Measurements from ENCODE around the gene EIF2AK3.
"Not testable (repeated sequence)": the region's sequence is repeated elsewhere in the genome, so short reads cannot be mapped to it uniquely, and the experiment has no call there.

Gene EIF2AK3

DNA sequence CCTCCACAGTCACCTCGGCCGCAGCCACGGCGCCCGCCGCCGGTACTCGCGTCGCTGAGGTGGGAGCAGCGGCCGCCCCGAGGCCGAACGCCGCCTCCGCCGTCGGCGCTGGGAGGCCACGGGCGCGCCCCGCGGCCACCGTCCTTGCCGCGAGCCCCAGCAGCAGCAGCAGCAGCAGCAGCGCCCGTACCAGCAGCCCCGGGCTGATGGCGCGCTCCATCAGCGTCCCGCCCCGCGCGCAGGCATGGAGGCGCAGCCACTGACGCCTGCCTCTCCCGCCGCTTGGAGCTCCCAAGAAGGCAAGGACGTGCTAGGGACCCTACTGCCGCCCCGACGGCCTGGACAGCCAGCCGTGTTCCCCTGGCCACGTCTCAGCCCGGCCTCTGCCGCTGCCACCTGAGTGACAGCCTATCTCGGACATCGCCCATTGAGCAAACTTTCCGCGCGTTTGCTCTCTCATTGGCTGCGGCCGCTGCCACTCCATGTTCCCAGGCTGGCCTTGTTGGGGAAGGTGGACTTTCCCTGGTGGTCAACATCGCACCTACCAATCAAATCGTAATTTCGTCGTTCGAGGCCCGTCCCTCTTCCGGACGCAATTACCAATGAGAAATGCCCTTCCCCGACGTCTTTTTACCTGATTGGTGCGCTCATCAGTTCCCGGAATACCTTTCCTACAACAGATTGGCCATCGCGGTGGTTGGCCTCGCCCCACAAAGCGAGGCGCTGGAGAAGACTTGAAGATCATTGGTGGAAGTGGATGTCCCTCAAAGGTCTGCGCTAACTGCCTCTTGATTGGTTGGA is at the start of gene EIF2AK3:
Gene EIF2AK3 (minus strand): TSS at position 410 of the 801 bp plus-strand sequence. CDS start 190 bp downstream, at position 220.
- DNase-seq: peak; percentile 86 to 96

DNA sequence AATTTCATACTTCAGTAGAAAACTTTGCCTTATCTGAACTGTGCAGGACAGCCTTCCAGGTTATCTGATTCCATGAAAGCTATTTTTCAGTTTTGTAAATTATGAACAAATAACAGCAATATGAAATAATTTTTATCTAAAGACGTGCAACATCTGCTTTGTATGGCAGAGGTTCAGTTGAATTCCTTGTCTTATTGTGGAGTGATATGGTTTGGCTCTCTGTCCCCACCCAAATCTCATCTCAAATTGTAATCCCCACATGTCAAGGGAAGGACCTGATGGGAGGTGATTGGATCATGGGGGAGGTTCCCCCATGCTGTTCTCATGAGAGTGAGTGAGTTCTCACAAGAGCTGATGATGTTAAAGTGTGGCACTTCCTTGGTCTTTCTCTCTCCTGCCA is 46.1 kb upstream of the EIF2AK3 start:
- no peak for DNase-seq

DNA sequence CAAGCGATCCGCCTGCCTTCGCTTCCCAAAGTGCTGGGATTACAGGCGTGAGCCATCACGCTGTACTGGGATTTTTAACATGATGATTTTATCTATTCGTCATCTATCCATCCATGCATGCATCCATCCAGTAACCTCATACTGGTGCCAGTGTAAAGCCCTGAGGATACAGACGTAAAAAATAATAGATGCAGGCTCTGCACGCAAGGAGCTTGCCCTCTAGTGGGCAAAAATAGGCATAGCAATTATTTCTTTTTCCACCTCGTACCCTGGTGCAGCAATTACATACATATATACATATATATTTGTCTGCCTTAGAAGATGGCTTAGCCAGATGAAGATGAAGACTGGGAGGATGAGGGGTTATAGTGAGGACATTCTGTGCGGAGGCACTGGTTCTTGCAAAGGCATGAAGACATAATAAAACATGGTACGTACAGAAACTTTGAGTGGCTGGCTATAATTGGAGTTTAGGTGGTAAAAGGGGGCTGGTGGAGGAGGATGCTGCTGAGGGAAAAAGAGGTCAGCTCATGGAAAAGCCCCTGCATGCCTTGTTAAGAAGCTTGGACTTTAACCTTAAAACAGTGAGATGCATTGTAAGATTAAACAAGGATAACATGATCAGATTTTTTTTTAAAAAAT is 44.6 kb upstream of the EIF2AK3 start:
- no peak for DNase-seq

DNA sequence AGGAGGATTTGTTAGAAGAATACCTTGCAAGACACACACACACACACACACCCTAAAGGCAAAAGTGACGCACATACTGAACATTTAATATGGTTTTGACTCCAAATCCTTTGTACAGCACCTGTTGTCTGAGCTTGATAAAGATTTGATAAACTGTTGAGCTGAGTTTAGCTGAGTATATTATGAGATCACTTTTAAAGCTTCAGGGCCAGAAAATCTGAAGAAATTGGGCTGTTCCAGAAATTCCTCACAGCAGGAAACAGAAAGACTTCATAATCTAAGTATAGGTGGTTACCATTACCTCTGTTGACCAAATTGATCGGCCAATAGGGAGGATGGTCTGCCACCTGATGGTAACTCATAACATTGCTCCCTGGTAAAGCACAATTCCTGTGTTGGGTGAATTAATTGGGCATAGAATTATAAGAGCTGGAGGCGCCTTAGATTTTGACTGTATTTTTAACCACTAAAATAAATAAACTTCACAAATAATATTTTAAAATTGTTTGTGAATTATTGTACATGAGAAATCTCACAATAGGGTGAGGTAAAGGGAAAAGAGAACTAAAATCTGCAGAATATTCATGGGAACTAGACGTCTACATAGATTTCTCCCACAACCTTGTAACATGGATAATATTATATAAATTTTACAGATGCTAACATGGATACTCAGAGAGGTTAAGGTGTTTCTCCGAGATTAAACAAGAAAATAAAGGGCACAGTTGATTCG is 42.4 kb upstream of the EIF2AK3 start:
- peak in 1 of 2 experiments; percentile 6 for DNase-seq

DNA sequence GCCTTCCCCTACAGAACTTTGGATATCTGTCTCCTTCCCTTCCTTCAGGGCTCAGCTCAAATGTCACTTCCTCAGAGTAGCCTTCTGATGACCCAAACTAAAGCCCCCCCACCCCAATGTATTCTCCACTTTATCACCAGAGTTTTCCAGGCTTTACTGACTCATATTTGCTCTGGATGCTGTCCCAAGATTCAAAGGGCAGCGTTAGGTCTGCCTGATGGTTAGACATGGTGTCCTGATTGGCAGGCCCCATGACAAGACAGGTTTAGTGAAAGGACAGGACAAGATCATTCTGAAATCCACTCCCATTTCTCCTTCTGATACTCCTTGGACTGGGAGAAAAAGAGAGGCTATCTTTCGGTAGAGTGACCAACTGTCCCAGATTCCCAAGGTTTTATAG is 41.6 kb upstream of the EIF2AK3 start:
- no peak for DNase-seq

DNA sequence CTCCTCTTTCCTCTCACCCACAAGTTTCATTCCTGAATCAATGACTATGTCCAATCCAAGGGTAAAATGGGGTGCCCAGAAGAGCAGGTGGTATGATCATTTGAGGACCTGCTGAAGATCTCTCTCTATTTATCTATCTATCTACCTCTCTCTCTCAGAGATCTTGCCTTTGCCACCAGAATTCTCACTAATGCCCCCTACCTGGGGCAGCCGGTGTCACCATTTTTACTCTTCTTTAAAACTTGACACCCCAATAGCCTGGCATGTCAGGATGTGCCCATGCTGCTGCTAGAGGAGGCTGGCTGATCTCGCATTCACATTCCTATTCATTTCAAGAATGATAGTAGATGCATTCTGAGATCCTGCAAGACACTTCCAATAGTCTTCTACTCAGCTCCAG is 40.0 kb upstream of the EIF2AK3 start:
- DNase-seq: no peak

DNA sequence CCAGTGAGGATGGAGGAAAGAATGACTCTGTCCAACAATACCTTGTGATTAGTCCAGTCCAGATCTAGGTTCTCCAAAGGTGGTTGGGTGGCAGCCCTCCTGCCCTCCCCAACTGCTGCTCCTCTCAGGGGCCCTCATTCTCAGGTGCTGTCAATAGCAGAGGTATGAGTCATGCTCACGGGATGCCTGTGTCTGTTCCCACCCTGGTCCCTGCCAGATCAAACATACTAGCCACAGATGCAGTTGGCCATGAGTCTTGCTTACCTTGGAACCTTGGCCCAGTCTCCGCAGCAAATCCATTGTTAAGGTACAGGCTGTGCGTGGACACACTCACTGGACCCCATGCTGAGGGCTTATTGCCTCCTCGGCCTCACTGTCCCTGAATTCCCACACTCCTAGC is 39.3 kb upstream of the EIF2AK3 start:
- no peak for DNase-seq

DNA sequence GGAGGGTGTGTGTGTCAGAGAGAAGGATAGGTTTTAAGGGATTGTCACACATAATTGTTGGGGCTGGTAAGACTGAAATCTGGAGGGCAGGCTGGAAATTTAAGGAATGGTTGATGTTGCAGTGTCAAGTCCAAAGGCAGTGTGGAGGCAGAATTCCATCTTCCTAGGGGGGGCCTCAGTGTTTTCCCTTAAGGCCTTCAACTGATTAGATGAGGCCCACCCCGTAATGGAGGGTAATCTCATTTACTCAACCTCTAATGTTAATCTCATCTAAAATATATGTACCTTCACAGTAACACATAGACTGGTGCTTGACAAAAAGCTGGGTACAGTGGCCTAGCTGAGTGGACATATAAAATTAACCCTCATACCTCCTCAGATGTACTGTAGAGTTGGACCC is 33.4 kb upstream of the EIF2AK3 start:
- DNase-seq: no peak

DNA sequence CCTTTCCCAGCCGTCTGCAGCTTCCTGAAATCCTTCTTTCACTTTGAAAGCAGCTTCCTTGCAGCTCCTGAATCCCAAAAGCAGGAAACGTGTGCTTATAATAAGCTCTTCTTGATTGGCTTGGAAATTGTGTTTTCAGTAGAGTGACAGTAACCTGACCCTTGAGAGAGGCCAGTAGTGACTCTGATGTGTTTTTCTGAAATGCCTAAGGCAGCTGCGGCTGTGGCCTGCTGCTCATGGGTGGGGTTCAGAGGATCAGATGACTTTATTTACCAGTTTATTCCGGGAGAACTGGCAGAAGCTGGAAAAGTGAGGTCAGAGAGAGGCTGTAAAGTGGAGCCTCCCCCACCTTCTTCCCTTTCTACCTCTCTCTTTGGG is 32.3 kb upstream of the EIF2AK3 start:
- DNase-seq: no peak

DNA sequence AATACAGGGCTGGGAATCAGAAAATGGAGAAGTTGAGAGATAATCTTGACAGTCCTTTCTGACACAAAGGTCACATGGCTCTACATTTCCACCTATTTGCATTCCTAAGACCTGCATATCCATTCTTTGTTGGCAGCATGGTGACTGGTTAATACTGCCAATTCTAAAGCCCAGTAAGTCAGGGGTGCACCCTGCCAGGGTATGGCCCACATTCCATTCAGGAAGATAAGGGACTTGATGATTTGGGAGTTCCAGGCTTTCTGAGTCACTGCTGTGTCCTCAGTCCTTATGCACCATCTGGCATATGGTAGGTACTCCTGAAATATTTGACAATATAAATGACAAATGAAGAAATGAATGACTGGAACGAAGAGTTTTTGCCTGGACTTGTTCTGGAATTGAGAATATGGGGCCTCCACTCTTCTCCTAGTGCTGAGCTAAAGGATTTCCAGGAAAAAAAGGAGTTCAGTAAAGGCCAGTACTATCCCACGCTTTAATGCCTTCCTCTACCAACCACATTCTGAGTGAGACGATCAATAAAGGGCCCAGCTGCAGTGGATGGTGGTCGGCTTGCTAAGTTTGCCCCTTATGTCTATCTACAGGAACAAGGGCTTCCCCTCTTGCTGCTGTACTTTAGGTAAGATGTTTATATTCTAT is 31.7 kb upstream of the EIF2AK3 start:
- no peak for DNase-seq

DNA sequence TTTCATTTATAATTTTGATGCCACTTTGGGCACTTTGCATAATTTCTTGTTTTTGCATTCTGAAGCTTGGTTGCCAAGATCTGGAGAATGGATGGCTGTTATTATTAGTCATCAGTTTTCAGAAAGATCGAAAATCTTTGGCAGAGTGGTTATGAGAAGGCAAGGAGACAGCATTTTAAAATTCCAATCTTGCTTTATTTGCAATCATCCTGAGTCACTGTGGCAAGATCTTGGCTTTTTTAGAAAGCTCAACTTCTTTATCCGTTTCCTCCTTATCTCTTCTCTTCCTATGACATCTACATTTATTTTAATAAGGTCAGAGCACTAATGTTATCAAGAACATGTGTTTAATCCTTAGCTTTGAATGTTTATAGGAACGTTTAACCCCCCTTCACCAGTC is 31.1 kb upstream of the EIF2AK3 start:
- DNase-seq: no peak

DNA sequence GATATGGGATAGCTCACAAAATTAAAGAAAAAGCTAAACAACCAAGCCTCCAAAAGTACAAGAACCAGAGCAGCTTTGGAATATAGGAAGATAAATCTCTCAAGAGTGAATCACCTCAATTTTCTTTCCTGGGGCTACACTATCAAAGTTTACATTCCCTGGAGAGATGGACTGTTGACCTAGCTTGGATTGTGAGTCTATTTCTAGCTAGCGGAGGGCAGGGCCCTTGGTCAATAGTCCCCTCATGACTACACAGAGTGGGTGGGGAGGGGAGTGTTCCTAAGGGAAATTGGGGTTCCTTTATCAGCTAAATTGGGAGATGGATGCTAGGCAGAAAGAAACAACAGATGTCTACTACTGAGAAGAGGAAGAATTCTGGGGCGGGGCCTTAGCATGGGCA is 29.9 kb upstream of the EIF2AK3 start:
- DNase-seq: no peak

DNA sequence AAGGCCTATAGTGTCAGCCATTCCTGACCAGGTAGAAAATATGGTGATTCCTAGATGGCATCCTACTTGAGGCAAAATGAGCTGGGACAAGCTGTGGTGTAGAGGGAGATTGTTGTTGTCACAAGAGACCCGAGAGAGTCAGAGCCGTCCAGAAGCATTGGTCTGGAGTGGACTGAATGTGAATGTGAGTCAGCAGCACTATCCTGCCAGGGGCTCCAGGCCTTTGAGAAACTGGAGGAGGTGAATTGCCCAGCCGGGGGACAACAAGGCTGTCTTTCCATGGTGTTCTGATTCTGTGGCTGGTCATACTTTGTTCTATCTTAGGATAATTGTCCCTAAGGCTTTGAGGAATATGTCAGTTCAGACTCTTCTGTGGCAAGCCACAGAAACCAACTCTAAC is 29.4 kb upstream of the EIF2AK3 start:
- no peak for DNase-seq

DNA sequence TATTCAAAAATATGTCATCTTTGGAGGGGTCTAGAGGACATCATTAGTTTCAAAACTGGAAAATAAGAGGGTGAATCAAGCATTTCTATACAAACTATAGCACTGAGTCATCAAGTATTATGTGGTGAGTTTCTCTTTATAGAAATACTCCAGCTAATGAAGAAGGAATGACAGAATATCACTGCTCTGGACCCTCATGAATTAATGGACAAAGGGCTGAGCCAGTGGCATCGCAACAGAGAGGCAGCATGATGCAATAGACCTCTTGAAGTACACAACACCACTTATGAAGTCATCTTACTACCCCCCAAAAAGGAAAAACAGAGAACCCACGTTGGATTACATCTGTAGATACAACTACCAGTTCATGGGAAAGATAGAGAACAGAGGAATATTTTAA is 27.4 kb upstream of the EIF2AK3 start:
- no peak for DNase-seq

DNA sequence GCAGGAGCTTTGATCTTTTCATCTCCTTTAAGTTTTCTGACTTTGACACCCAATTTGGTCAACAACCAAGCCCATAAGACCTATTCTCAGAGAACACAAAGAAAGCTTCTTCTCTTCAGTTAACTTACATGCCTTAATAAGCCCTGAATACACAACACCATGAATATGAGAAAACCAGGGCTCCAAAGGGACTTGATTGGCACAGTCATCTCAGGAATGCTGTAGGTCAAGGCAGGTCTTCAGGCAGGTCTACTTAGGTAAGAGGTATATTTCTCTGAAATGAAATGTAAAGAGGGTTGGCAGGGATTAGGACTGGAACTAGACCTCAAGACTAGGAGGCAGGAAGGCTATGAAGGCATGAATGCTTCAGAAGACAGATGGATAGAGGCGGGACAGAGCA is 24.4 kb upstream of the EIF2AK3 start:
- no peak for DNase-seq

DNA sequence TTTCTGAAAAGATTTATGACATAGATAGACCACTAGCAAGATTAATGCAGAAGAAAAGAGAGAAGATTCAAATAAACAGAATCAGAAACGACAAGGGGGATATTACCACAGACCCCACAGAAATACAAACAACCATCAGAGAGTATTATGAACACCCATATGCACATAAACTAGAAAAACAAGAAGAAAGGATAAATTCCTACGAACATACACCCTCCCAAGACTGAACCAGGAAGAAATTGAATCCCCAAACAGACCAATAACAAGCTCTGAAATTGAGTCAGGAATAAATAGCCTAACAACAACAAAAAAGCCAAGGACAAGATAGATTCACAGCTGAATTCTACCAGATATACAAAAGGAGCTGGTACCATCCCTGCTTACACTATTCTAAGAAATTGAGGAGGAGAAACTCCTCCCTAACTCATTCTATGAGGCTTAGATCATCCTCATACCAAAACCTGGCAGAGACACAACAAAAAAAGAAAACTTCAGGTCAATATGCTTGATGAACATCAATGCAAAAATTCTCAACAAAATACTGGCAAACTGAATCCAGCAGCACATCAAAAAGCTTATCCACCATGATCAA is 18.1 kb upstream of the EIF2AK3 start:
- DNase-seq: not testable (repeated sequence)

DNA sequence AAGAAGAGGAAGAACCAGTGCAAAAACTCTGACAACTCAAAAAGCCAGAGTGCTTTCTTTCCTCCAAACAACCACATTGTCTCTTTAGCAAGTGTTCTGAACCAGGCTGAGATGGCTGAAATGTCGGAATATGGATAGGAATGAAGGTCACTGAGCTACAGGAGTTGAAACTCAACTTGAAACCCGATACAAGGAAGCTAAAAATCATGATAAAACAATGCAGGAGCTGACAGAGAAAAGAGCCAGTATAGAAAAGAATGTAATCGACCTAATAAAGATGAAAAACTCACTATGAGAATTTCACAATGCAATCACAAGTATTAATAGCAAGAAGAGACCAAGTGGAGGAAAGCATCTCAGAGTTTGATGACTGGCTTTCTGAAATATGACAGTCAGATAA is 15.0 kb upstream of the EIF2AK3 start:
- no peak for DNase-seq

DNA sequence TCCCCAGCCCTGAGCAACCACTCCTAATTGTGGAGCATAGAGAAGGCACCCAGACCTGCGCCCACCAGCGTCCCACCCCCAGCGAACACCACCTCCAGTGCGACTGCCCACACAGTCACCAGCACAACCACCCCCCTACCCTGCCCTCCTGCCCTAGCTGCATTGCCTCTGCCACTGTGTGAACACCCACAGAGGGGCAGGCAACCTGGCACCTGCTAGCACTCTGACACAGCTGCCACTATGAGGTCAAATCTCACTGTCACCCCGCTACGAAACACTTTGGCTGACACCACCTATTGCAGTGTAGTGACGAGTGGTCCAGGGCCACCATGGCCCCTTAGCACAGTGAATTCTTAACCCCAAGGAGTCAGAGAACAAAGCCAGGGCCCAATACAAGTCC is 14.1 kb upstream of the EIF2AK3 start:
- no peak for DNase-seq

DNA sequence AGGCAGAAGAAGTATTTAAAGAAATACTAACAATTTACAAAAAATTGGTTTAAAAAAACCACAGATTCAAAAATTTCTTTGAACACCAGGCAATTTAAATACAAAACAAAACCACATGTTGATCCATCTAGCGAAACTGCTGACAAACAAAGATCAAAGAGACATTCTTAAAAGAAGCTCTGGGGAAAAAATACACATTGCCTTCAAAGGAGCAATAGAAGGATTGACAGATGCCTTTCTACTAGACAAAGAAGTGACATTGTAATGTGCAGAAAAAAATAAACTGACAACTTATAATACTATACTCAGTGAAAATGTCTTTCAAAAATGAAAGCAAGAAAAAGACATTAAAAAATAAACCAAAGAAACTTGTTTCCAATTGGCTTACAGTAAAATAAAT is 12.6 kb upstream of the EIF2AK3 start:
- DNase-seq: no peak

DNA sequence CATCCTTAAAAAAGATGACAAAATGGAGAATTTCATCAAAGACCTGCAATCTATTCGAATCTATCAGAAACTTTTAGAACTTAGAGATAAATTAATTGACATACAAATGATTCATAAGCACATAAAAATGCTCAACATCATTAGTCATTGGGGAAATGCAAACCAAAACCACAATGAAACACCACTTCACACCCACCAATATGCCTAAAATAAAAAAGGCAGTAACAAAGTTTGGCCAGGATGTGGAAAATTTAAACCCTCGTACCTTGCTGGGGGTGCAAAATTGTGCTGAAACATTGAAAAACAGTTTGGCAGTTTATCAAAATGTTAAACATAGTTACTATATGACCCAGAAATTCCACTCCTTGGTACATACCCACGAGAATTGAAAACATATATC is 11.5 kb upstream of the EIF2AK3 start:
- DNase-seq: peak in 1 of 2 experiments; percentile 3

DNA sequence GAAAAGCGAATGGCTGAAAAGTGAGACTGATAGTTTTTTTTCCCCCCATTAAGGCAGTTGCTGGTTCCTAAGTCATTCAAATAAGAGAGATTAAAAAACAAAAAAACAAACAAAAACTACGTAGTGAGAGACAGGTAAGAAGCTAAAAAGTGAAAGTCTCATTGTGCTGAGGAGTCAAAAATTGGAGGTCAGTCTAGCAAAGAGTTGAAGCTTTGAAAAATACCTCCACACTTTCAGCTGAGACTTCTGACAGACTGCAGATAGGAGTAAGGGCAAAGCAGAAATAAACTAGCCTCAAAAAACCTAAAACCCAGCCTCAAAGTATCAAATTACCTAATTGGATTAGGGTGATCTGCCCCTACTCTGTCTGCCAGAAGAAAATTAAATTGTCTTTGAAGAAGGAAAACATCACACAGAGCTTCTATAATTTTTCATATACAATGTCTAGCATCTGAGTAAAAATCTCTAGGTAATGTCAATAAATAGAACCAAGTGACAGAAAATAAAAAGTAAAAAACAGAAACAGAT is 10.9 kb upstream of the EIF2AK3 start:
- DNase-seq: no peak

DNA sequence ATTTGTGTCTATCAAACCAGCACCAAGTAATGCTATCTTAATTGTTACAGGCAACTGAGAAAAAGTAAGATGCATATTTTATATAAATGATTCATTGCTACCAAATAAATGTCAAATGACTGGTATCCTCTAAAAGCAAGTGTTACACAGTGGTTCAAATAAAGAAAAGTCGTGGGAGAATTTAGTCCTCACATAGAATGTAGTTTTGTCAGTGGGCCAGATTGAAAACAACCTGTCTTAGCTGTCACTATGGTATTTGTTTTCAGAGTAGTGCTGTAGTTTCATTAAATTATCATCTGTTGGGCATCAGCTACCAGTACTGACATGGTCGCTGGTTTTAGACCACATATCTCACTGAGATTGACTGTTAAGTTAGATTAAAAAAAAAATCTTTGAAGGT is 10.2 kb upstream of the EIF2AK3 start:
- DNase-seq: no peak

DNA sequence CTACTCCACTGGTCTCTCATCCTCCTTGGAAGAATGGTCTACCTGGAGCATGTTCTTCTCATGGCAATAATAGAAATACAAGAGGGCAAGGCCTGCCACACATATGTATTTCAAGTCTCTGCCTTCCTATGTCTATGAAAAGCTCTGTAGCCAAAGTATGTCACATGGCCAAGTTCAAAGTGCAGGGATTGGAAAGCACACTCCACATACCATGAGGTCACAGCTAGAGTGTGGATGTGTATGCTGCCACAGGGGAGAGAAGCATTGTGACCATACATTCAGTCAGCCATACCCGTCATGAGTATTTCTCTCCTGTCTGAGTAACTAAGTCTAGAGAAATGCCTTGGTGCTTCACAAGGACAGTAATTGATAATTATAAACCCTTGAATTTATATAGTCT is 8.8 kb upstream of the EIF2AK3 start:
- DNase-seq: no peak
